ENCODE data around the gene WDFY4.

DNA sequence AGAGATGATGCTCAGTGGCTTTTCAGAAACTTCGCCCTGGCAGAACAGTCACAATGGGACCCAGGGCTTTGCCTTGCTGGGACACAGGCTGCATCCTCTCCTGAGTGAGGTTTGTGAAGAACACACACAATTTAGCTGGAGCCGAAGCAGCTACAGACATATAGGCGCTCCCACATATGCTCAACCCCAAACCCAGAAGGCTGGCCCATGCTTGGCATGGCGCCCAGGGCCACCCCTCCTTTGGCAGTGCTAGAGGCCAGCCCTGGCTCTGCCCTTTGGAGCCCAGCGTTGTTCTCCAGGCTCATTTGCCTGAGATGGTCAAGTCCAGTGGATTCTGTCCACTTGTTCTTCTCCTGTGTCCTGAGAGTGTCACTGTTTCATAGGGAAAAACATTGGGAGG, 94.4 kb downstream of the WDFY4 start:
- TF ChIP-seq EZH2 (IDR thresholded peaks at IDR 0.05; ENCODE audit: insufficient read depth, poor library complexity, severe bottlenecking) (no peak), EZH2phosphoT487 (IDR thresholded peaks at IDR 0.05; ENCODE audit: insufficient read depth, low read depth) (no peak)
